OCI-LY3 (cell line): ENCODE results near the gene ZNF184.

Experiments used
- EZH2phosphoT487 ChIP-seq: fragments of 200-600 bp; shearing (Covaris generic); IDR thresholded peaks from 2 replicates; pipeline ENCODE4 v1.6.1; 2018; ENCODE audit warnings: antibody characterized with exemption, mixed run types, low read depth
- TF ChIP-seq, protein P1 (sequence below): fragments of 200-600, 300-600 bp; sonication (generic); IDR thresholded peaks from 2 replicates; pipeline ENCODE4 v1.5.1; 2014; ENCODE audit warnings: antibody characterized with exemption, low read length, low read depth

DNA sequence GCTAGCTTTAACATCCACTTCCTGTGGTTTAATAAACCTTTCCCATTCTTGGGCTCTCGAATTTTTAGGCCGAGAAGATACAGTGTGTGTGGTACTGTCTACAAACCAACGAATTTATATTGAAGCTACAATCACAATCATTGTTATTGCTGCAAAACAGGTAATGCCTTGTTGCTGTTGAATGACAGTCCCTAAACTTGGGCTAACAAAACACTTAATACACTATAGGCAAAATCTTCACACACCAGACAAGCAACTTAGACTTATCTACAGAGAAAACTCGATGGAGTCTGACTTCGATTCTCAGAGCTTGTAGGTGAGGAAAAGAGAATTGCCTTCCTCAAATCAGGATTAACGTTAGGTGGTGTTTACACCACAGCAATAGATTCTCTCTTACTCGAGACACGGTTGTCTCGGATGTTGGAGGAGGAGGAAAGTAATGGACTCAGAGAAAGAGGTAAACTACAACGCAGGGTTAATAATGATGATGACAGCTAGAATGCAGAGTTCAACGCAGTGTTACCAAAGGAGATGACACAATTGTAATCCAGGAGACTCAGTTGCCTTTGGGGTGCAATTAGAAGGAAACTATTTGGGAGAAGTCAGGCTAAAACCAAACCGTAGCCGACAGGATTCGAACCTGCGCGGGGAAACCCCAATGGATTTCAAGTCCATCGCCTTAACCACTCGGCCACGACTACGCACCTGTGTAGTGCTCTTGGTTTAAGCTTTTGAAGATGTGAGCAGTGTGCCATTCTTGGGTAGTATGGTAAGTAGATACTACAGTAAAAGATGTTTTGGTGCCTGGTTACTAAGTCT lies 32.5 kb upstream of the ZNF184 start:
- TF ChIP-seq, protein P1, sequence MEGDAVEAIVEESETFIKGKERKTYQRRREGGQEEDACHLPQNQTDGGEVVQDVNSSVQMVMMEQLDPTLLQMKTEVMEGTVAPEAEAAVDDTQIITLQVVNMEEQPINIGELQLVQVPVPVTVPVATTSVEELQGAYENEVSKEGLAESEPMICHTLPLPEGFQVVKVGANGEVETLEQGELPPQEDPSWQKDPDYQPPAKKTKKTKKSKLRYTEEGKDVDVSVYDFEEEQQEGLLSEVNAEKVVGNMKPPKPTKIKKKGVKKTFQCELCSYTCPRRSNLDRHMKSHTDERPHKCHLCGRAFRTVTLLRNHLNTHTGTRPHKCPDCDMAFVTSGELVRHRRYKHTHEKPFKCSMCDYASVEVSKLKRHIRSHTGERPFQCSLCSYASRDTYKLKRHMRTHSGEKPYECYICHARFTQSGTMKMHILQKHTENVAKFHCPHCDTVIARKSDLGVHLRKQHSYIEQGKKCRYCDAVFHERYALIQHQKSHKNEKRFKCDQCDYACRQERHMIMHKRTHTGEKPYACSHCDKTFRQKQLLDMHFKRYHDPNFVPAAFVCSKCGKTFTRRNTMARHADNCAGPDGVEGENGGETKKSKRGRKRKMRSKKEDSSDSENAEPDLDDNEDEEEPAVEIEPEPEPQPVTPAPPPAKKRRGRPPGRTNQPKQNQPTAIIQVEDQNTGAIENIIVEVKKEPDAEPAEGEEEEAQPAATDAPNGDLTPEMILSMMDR = no peak
- no peak for TF ChIP-seq EZH2phosphoT487
